ENCODE data around the gene FICD.

Gene FICD

GRCh38 chr12:108498136-108498535, 16.9 kb upstream of the FICD start:
- DNase-seq: no peak

GRCh38 chr12:108502922-108503321, 12.2 kb upstream of the FICD start:
- DNase-seq: no peak

- DNase-seq: no peak
Observed at GRCh38 chr12:108505129-108505528, 9.9 kb upstream of the FICD start.

- DNase-seq: no peak
Observed at GRCh38 chr12:108507971-108508642, 7.0 kb upstream of the FICD start.

GRCh38 chr12:108509806-108510205, 5.3 kb upstream of the FICD start:
- no peak for DNase-seq

- DNase-seq: no peak
Observed at GRCh38 chr12:108510836-108511235, 4.2 kb upstream of the FICD start.

GRCh38 chr12:108511633-108512540, 3.2 kb upstream of the FICD start:
- DNase-seq: peak; percentile 49

GRCh38 chr12:108514468-108514972, 557 bp upstream of the FICD start:
- DNase-seq: no peak

- DNase-seq: peak; percentile 9
Observed at GRCh38 chr12:108515916-108516315, 839 bp downstream of the FICD start.

- no peak for DNase-seq
Observed at GRCh38 chr12:108516511-108517275, 1.6 kb downstream of the FICD start.

GRCh38 chr12:108517288-108518100, 2.4 kb downstream of the FICD start:
- DNase-seq: no peak

GRCh38 chr12:108518101-108518715, 3.1 kb downstream of the FICD start:
- DNase-seq: no peak

GRCh38 chr12:108518716-108519496, 3.8 kb downstream of the FICD start:
- DNase-seq: no peak

GRCh38 chr12:108519558-108519957, 4.5 kb downstream of the FICD start:
- DNase-seq: no peak

- DNase-seq: no peak
Observed at GRCh38 chr12:108523365-108523764, 8.3 kb downstream of the FICD start.

GRCh38 chr12:108525681-108526080, 10.6 kb downstream of the FICD start:
- DNase-seq: no peak

GRCh38 chr12:108526482-108527165, 11.5 kb downstream of the FICD start:
- DNase-seq: no peak

GRCh38 chr12:108527166-108527496, 12.1 kb downstream of the FICD start:
- no peak for DNase-seq

GRCh38 chr12:108530161-108530560, 15.1 kb downstream of the FICD start:
- DNase-seq: no peak
